Measurements from ENCODE around the gene CATSPERE.

GRCh38 chr1:244628789-244629188 is 167.7 kb downstream of the CATSPERE start:
- TF ChIP-seq CTCF (IDR thresholded peaks at IDR 0.05; ENCODE audit: extremely low read depth in 1 of 2, insufficient read depth in 1 of 2, low read depth in 1 of 2, low read length in 2 of 2), result no peak
- no peak for TF ChIP-seq POLR2AphosphoS5 (IDR thresholded peaks at IDR 0.05; ENCODE audit: insufficient read depth, low read depth, low read length)
- TF ChIP-seq MAX (IDR thresholded peaks at IDR 0.05; ENCODE audit: insufficient read depth, insufficient read length), result no peak
- TF ChIP-seq POLR2A (IDR thresholded peaks at IDR 0.05; ENCODE audit: low read depth, low read length), result no peak
- no peak for TF ChIP-seq EZH2 (IDR thresholded peaks at IDR 0.05; ENCODE audit: borderline replicate concordance, low read depth, low read length, severe bottlenecking)
- TF ChIP-seq JUN (IDR thresholded peaks at IDR 0.05; ENCODE audit: borderline replicate concordance, insufficient read depth, insufficient read length, low read depth), result no peak
- TF ChIP-seq GATA2 (IDR thresholded peaks at IDR 0.05; ENCODE audit: insufficient read depth, insufficient read length, low read depth, low read length), result no peak
- TF ChIP-seq MYC (IDR thresholded peaks at IDR 0.05; ENCODE audit: low read depth, low read length), result no peak
- no peak for TF ChIP-seq FOS (IDR thresholded peaks at IDR 0.05; ENCODE audit: borderline replicate concordance, insufficient read depth, low read length)

All from endothelial cell of umbilical vein (primary cell).